ENCODE data around the gene FBLN5. TPM values are rescaled to one million over a fixed set of nuclear protein-coding genes. Genes with fewer than 3 reads are reported as not detected.
"Not testable (repeated sequence)": the region's sequence is repeated elsewhere in the genome, so short reads cannot be mapped to it uniquely, and the experiment has no call there.

Gene FBLN5
- total and polyA plus RNA-seq, 8 donors, result 20.1 to 151 (median 48.6) TPM

- TF ChIP-seq POLR2AphosphoS5 (IDR thresholded peaks at IDR 0.05) (peak in 2 of 3 donors; percentile 39 to 65), POLR2A (IDR thresholded peaks at IDR 0.05) (no peak)
- H3K4me3 ChIP-seq, result no peak overlapping the region
- H3K4me1 ChIP-seq, result peaks cover 36 to 82% (median 57%) of the 10 kb centered on the region in 4 donors
- H3K27ac ChIP-seq, result peak overlapping the region; percentile 9 to 81 (median 54)
- no peaks in the 10 kb centered on the region for H3K36me3 ChIP-seq
- no peaks in the 10 kb centered on the region for H3K9me3 ChIP-seq
- intact Hi-C loops (cut with DNase I; ENCODE audit: low total_unique reads), result no loop called here
- no peaks in the 10 kb centered on the region for H3K27me3 ChIP-seq
- peak in 1 of 2 donors; percentile 49 for DNase-seq
- 50 to 66% (median 57%) methylated on average over 9 of the region's 9 CpGs for WGBS, 5 donors
These were observed 45.9 kb downstream of the FBLN5 start for GRCh38 chr14:91901449-91902226.

GRCh38 chr14:91899806-91900205, 47.7 kb downstream of the FBLN5 start:
- TF ChIP-seq CTCF (IDR thresholded peaks at IDR 0.05) (no peak), EP300 (IDR thresholded peaks at IDR 0.05) (no peak), POLR2A (IDR thresholded peaks at IDR 0.05) (no peak), POLR2AphosphoS5 (IDR thresholded peaks at IDR 0.05) (no peak)
- peaks cover 39 to 70% (median 56%) of the 10 kb centered on the region in 4 donors for H3K4me1 ChIP-seq
- H3K27me3 ChIP-seq, result no peaks in the 10 kb centered on the region
- H3K9me3 ChIP-seq, result no peaks in the 10 kb centered on the region
- 60 to 88% (median 80%) methylated on average over 4 of the region's 4 CpGs for WGBS, 5 donors
- peak overlapping the region in 4 of 5 donors; percentile 15 to 81 (median 39) for H3K27ac ChIP-seq
- intact Hi-C loops (cut with DNase I; ENCODE audit: low total_unique reads), result no loop called here
- no peak overlapping the region for H3K4me3 ChIP-seq
- no peaks in the 10 kb centered on the region for H3K36me3 ChIP-seq
- no peak for DNase-seq

GRCh38 chr14:91899213-91899612, 48.3 kb downstream of the FBLN5 start:
- H3K4me3 ChIP-seq, result no peak overlapping the region
- DNase-seq, result peak in 1 of 2 donors; percentile 70
- intact Hi-C loops (cut with DNase I; ENCODE audit: low total_unique reads), result no loop called here
- TF ChIP-seq POLR2AphosphoS5 (IDR thresholded peaks at IDR 0.05), result no peak
- TF ChIP-seq POLR2A (IDR thresholded peaks at IDR 0.05), result no peak
- no peak for TF ChIP-seq EP300 (IDR thresholded peaks at IDR 0.05)
- peak in 3 of 7 experiments; percentile 9 to 44 (median 13) for TF ChIP-seq CTCF (IDR thresholded peaks at IDR 0.05)
- 70 to 90% (median 80%) methylated on average over 3 to 4 of the region's 4 CpGs for WGBS, 5 donors
- peaks cover 39 to 70% (median 56%) of the 10 kb centered on the region in 4 donors for H3K4me1 ChIP-seq
- H3K9me3 ChIP-seq, result no peaks in the 10 kb centered on the region
- H3K27me3 ChIP-seq, result no peaks in the 10 kb centered on the region
- no peaks in the 10 kb centered on the region for H3K36me3 ChIP-seq
- H3K27ac ChIP-seq, result peak overlapping the region in 4 of 5 donors; percentile 15 to 81 (median 39)

GRCh38 chr14:91898372-91898771, 49.1 kb downstream of the FBLN5 start:
- Histone ChIP-seq H3K4me3 (no peak overlapping the region), H3K36me3 (no peaks in the 10 kb centered on the region), H3K4me1 (peaks cover 39 to 70% (median 53%) of the 10 kb centered on the region in 4 donors), H3K27ac (peak overlapping the region in 3 of 5 donors; percentile 70 to 81 (median 73)), H3K9me3 (no peaks in the 10 kb centered on the region), H3K27me3 (no peaks in the 10 kb centered on the region)
- intact Hi-C loops (cut with DNase I; ENCODE audit: low total_unique reads), result no loop called here
- 72 to 94% (median 89%) methylated on average over 5 of the region's 5 CpGs for WGBS, 5 donors
- no peak for DNase-seq
- TF ChIP-seq EP300 (IDR thresholded peaks at IDR 0.05) (no peak), CTCF (IDR thresholded peaks at IDR 0.05) (no peak), POLR2AphosphoS5 (IDR thresholded peaks at IDR 0.05) (no peak), POLR2A (IDR thresholded peaks at IDR 0.05) (no peak)

GRCh38 chr14:91897716-91898115, 49.8 kb downstream of the FBLN5 start:
- DNase-seq; intact Hi-C loops (cut with DNase I; ENCODE audit: low total_unique reads); H3K36me3 ChIP-seq; H3K4me3 ChIP-seq; H3K27me3 ChIP-seq; H3K9me3 ChIP-seq: not testable (repeated sequence)
- Histone ChIP-seq H3K4me1 (peaks cover 39 to 65% (median 50%) of the 10 kb centered on the region in 4 donors), H3K27ac (peak overlapping the region in 4 of 5 donors; percentile 57 to 81 (median 72))
- 88 to 95% (median 91%) methylated on average over 5 of the region's 5 CpGs for WGBS, 5 donors
